NCI-H345 (cell line): ENCODE data around the gene RPP25L.

Experiments
- DNase-seq: peaks from one replicate; lab custom pipeline; 2025; lab: John Stamatoyannopoulos, UW

RPP25L gene

GRCh38 chr9:34585946-34586669 lies 25.8 kb downstream of the RPP25L start:
- no peak for DNase-seq

- DNase-seq = no peak
Measured at GRCh38 chr9:34584970-34585369, 26.9 kb downstream of the RPP25L start.

- no peak for DNase-seq
Measured at GRCh38 chr9:34582787-34583186, 29.1 kb downstream of the RPP25L start.

GRCh38 chr9:34581318-34581717 lies 30.6 kb downstream of the RPP25L start:
- no peak for DNase-seq

- no peak for DNase-seq
Measured at GRCh38 chr9:34580358-34580757, 31.5 kb downstream of the RPP25L start.

GRCh38 chr9:34579808-34580163 lies 32.1 kb downstream of the RPP25L start:
- no peak for DNase-seq

DNA sequence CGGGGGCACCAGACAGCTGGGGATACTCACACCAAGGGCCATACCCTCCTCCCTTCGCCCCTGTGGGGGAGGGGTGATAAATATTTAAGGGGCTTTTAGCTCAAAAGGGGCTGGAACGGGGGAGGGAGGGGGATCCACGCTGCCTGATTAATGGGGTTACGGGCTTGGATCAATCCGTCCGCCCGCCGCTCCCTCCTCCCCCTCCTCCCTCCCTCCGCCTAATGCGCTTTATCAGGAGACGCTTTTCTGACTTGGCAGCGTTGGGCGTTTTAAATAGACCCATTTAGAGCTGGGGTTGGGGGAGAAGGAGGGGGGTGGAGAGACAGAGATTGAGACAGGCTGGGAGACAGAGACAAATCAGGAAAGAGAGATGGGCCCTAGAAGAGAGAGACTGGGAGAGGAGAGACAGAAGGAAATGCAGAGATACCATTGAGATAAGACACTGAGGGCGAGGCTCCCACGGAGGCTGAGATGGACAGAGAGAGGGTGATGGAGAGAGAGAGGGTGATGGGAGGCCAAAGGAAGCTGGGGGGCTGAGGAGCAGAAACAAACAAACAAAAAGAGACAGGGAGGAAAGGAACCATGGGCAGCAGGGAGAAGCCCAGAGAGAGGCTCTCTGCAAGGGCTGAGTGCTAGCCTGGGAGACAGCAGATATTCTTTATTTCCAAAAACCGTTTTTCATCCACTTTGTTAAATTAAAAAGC lies 32.6 kb downstream of the RPP25L start:
- DNase-seq = no peak

- DNase-seq = peak; percentile 16
Measured at GRCh38 chr9:34578241-34579103, 33.4 kb downstream of the RPP25L start.

DNA sequence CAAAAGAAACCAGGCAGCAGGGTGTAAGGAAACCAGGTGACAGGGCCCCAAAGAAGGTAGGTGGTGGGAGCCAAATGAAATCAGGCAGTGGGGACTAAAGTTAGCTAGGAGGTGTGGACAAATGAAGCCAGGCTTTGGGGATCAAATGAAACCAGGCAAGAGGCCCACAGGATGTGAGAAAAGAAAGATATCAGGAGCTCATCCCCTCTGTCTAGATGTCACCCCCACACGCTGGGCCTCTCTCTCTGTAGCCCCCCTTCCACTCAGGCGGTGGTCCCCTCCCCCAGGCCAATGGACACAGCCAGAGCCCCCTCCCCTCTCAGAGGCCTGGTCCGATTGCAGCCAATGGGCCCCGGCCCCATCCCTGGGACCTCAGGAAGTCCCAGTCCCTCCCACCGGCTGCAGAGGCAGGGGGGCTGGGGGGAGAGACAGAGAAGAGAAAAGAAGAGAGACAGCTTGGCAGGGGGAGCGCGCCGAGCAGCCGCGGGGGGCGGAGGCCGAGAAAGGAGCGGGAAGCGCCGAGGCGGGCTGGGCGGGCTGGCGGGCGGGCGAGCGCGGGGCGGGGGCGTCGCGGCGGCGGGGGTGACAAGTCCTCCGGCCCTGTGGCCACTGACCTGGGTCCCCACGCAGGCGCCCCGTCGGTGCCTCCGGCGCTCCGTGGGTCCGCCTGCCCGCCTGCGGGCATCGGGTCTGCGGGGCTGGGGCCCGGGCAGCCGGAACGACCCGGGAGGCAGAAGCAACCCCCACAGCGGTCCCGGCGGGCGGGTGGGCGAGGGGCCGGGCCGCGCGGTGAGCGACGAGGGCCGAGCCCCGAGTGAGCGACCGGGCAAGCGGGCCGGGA lies 34.3 kb downstream of the RPP25L start:
- no peak for DNase-seq

DNA sequence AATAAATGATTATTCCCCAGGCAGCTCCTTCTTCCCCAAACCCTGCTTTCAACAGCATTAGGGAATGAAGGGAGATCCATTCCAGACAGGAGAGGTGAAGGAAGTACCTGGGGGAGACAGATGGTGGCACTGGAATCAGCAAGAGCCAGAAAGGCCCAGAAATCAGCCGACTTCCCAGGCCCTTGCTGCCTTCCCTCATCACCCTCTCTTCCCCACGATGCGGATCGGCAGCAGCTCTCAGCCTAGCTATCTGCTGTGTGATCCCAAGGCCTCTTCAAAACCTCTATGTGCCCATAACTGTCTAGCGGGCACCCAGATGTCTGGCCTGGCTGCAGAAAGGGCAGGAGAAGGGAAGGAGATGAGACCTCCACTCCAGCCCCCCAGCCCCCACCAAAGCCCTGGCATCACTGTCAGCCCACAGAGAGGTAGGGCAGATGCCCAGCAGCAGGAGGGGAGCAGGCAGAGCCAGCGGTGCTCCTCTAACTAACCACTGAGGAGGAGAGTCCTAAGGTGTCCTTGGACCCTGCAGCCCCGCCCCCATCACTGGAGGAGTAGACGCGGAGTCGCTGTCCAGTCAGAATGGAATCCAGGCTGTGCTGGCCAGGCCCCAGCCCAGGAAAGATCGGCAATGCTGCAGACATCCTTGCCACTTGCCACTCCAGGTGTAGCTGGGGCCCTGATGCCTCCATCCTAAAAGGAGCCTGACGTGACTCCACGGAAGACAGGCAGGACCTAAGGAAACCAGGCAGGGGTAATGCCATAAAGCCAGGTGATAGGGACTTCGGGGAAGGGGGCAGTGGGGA lies 35.1 kb downstream of the RPP25L start:
- no peak for DNase-seq

GRCh38 chr9:34575862-34576596 lies 35.9 kb downstream of the RPP25L start:
- DNase-seq = no peak

DNA sequence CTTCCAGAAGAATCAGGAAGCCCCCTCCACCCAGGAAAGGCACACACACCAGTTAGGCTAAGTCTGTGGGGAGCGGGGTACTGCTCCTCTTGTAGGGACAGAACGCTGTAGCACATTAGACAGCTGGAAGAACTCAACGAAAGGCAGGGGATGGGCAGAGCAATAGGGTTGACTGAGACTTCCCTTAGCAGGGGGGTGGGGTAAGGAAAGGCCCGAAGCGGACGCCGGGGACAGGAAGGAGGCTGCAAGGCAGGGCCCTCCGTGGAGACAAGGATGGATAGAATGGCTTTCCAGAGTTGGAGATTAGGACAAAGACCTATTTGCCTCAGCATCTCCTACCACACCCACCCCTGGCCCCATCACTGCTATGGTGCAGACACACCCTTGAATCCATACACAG lies 36.7 kb downstream of the RPP25L start:
- DNase-seq = no peak

DNA sequence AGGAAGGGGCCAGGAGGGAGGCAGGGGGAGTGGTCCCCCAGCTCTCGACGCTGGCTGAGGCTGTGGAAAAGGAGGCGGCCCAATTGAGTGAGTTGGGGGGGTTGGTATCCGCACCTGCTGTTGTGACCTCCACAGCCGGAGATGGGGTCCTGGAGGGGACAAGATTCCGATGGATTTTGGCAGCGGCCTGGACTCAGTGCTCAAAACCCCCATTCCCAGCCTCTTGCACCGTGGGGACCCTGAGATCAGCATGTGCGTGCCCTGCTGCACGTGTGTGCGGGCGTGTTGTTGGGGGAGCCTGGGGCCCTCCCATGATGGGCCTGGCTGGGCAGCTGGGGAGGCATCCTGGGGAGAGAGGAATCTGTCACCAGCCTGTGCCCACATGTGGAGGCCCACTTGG lies 37.3 kb downstream of the RPP25L start:
- no peak for DNase-seq

- DNase-seq = no peak
Measured at GRCh38 chr9:34573599-34574325, 38.1 kb downstream of the RPP25L start.

- no peak for DNase-seq
Measured at GRCh38 chr9:34572628-34573027, 39.3 kb downstream of the RPP25L start.

- no peak for DNase-seq
Measured at GRCh38 chr9:34572092-34572491, 39.8 kb downstream of the RPP25L start.

- DNase-seq = no peak
Measured at GRCh38 chr9:34571481-34571810, 40.5 kb downstream of the RPP25L start.

- DNase-seq = no peak
Measured at GRCh38 chr9:34570809-34571480, 41.0 kb downstream of the RPP25L start.

GRCh38 chr9:34570376-34570775 lies 41.5 kb downstream of the RPP25L start:
- no peak for DNase-seq
